BLaER1 (cell line): ENCODE measurements around the gene TRIM75.
"Not testable (repeated sequence)": the region's sequence is repeated elsewhere in the genome, so short reads cannot be mapped to it uniquely, and the experiment has no call there.

ENCODE experiments used
- H3K27ac ChIP-seq: shearing (Covaris generic); formaldehyde crosslinking; 2 replicates; pipeline ENCODE4 v1.8.1; 2022
- H3K27me3 ChIP-seq: shearing (Covaris generic); formaldehyde crosslinking; 2 replicates; pipeline ENCODE4 v1.8.1; 2022
- H3K36me3 ChIP-seq: shearing (Covaris generic); formaldehyde crosslinking; 2 replicates; pipeline ENCODE4 v1.8.1; 2022
- H3K4me1 ChIP-seq: shearing (Covaris generic); formaldehyde crosslinking; 2 replicates; pipeline ENCODE4 v1.8.1; 2022
- H3K4me2 ChIP-seq: shearing (Covaris generic); formaldehyde crosslinking; 2 replicates; pipeline ENCODE4 v1.8.1; 2022
- H3K4me3 ChIP-seq: shearing (Covaris generic); formaldehyde crosslinking; 2 replicates; pipeline ENCODE4 v1.8.1; 2022
- H3K9ac ChIP-seq: shearing (Covaris generic); formaldehyde crosslinking; 2 replicates; pipeline ENCODE4 v1.8.1; 2022
- H3K9me3 ChIP-seq: shearing (Covaris generic); formaldehyde crosslinking; 2 replicates; pipeline ENCODE4 v1.8.1; 2022
- H4K20me1 ChIP-seq: shearing (Covaris generic); formaldehyde crosslinking; 2 replicates; pipeline ENCODE4 v1.8.1; 2022
- Cebpa-rat ChIP-seq: shearing (Covaris generic); IDR thresholded peaks from 2 replicates; pipeline ENCODE4 v1.8.1; 2022

The TRIM75 gene

DNA sequence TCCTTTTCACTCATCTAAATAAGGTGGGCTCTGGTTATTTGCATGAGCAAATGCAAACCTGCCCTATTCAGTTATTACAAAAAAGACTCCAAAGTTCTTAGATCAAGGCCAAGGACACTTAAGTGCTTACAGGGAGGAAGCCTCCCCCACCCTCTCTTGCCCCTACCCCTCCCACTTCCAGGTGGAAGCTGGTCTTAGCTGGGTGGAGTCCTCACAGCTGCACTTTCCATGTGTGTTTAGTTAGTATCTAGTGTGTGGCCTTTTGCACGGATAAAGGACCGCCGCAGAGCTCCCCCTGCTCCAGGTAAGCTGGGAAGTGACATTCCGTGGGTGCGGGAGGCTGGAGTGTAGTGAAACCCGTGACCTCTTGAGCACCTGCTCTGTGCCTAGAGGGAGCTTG lies at the start of gene TRIM75:
TRIM75 (plus strand) TSS at position 222 of the 400 bp plus-strand sequence. CDS start 5,282 bp downstream, outside the sequence.
- H3K4me3 ChIP-seq: no peak within 1 kb of the TSS
- no peaks in the 10 kb centered on the region for H3K27me3 ChIP-seq
- no peaks in the 10 kb centered on the region for H3K4me1 ChIP-seq
- no peak within 1 kb of the TSS for H3K27ac ChIP-seq
- H4K20me1 ChIP-seq: no peaks in the 10 kb centered on the region
- no peaks in the 10 kb centered on the region for H3K36me3 ChIP-seq
- TF ChIP-seq Cebpa-rat: no peak
- no peak within 1 kb of the TSS for H3K9ac ChIP-seq
- no peaks in the 10 kb centered on the region for H3K9me3 ChIP-seq
- no peak within 1 kb of the TSS for H3K4me2 ChIP-seq

DNA sequence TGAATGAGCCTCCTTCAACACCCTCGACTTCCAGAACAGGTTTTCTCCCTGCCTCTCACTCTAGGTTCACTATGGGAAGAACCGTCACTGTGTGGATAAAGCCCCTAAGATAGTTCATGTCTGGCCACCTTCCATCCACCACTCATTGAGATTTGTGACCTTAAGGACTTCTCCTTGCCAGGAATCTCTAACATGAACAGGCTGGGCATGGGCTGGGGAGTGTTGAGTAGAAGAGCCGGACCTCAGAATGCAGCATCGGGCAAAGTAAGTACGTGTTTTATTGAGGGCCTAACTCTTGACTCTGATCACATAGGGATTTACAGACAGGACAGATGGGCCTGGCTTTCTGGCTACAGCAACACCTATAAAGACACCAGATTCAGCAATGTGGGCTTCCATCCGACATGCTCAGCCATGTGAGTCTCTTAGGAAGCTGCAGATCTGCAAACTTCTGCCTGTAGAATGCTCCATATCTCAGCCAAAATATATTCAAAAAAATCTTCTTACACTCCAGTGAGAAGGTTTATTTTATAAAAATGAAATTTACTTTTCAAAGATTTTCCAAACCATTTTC lies 48.2 kb upstream of the TRIM75 start:
- no peak overlapping the region for H3K27ac ChIP-seq
- H3K4me2 ChIP-seq: no peak overlapping the region
- H3K4me1 ChIP-seq: no peaks in the 10 kb centered on the region
- no peak overlapping the region for H3K9ac ChIP-seq
- H3K9me3 ChIP-seq: no peaks in the 10 kb centered on the region
- no peaks in the 10 kb centered on the region for H3K27me3 ChIP-seq
- no peak for TF ChIP-seq Cebpa-rat
- H3K4me3 ChIP-seq: no peak overlapping the region
- H4K20me1 ChIP-seq: no peaks in the 10 kb centered on the region
- H3K36me3 ChIP-seq: no peaks in the 10 kb centered on the region

DNA sequence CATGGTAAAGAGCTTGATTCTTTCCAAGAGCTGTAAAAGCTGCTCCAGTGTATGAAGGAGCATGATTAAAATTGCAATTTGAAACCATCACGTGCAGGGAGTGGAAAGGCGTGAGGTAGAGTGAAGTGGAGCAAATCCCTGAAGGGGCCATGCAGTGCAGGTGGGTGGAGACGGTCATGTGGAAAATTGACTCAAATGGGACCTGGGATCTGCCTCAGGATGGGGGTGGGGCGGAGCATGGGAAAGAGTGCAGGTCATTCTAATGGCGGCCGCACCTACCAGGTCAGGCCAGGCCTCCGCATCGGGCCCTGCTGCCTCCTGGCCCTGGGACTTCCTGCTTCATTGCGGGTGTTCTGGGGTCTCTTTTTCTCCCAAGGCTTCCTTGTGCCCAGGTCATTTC lies 47.2 kb upstream of the TRIM75 start:
- no peaks in the 10 kb centered on the region for H3K36me3 ChIP-seq
- no peak for TF ChIP-seq Cebpa-rat

DNA sequence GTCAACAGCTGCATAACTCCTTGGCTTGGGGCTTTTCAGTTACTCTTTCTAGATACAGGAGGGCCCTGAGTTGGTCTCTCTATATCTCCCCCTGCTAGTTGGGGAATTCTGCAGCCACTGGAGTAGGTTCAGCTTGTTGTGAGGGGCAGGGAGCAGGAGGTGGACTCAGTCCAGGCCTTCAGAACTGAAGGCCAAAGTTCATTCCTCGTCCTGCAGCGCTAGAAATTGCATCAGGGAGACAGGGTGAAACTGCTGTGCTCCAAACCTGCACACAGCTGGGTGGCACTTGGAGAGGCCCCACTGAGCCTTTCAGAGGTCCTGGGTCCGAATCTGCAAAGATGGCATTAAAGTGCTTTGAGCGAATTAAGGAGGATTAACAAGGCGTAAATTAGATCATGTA lies 46.8 kb upstream of the TRIM75 start:
- no peaks in the 10 kb centered on the region for H4K20me1 ChIP-seq
- no peak for TF ChIP-seq Cebpa-rat
- H3K4me1 ChIP-seq: no peaks in the 10 kb centered on the region
- H3K36me3 ChIP-seq: no peaks in the 10 kb centered on the region
- H3K4me2 ChIP-seq: no peak overlapping the region
- no peaks in the 10 kb centered on the region for H3K9me3 ChIP-seq
- H3K9ac ChIP-seq: no peak overlapping the region
- H3K27ac ChIP-seq: no peak overlapping the region
- H3K27me3 ChIP-seq: no peaks in the 10 kb centered on the region
- no peak overlapping the region for H3K4me3 ChIP-seq

More for the DNA sequence above, 47.2 kb upstream of the TRIM75 start:
- Histone ChIP-seq H3K9ac (no peak overlapping the region), H3K27ac (no peak overlapping the region), H3K27me3 (no peaks in the 10 kb centered on the region), H3K9me3 (no peaks in the 10 kb centered on the region), H3K4me2 (no peak overlapping the region), H3K4me1 (no peaks in the 10 kb centered on the region), H3K4me3 (no peak overlapping the region), H4K20me1 (no peaks in the 10 kb centered on the region)

DNA sequence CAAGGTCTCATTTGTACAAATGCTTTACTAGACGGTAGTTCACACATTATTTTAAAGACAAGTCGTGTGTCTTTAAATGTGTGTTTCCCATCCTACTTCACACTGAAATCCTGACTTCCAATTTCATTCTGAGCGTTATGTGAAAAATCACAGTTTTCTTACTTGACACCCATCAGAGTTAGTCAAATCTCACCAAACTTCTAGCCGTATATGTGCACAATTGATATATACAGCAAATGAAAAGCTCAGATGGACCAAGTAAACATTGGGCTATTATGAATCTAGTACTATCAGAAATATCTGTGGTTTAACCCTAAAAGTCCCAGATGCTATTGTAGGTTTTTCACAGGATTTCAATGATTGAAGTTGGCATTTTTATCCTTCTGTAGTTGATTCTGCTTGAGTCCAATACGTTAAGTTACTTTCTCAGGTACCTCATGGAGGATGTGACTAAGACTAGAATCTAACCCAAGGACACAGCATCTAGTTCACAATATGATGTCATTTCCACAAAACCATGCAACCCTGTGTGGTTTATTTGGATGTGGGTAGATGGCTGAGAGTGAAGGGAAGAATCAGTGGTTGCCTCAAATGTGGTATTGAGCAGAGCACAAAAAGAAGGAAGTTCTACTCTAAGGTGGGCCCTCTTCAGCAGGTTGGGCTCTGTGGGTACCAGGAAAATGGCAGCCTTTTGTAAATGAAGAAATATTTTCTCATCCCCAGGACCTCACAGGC lies 44.0 kb upstream of the TRIM75 start:
- Histone ChIP-seq H4K20me1 (no peaks in the 10 kb centered on the region), H3K9ac (no peak overlapping the region), H3K4me3 (no peak overlapping the region), H3K9me3 (no peaks in the 10 kb centered on the region), H3K36me3 (no peaks in the 10 kb centered on the region), H3K27me3 (no peaks in the 10 kb centered on the region), H3K4me2 (no peak overlapping the region), H3K27ac (no peak overlapping the region), H3K4me1 (no peaks in the 10 kb centered on the region)
- TF ChIP-seq Cebpa-rat: no peak

DNA sequence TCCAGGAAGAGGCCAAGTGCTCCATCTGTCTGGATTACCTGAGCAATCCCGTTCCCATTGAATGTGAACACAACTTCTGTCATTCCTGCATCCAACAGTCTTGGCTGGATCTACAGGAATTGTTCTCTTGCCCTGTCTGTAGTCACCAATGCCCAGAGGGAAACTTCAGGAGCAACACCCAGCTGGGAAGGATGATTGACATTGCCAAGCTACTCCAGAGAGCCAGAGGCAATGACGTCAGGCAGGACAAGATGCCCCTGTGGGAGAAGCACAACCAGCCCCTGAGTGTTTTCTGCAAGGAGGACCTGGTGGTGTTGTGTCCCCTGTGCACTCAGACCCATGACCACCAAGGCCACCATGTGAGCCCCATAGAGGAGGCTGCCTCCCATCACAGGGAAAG lies 43.2 kb upstream of the TRIM75 start:
- TF ChIP-seq Cebpa-rat: no peak
- H3K9ac ChIP-seq: no peak overlapping the region
- H3K4me3 ChIP-seq: no peak overlapping the region
- no peak overlapping the region for H3K4me2 ChIP-seq
- no peaks in the 10 kb centered on the region for H3K27me3 ChIP-seq
- H3K36me3 ChIP-seq: no peaks in the 10 kb centered on the region
- H3K9me3 ChIP-seq: no peaks in the 10 kb centered on the region
- no peaks in the 10 kb centered on the region for H3K4me1 ChIP-seq
- H3K27ac ChIP-seq: no peak overlapping the region
- no peaks in the 10 kb centered on the region for H4K20me1 ChIP-seq

DNA sequence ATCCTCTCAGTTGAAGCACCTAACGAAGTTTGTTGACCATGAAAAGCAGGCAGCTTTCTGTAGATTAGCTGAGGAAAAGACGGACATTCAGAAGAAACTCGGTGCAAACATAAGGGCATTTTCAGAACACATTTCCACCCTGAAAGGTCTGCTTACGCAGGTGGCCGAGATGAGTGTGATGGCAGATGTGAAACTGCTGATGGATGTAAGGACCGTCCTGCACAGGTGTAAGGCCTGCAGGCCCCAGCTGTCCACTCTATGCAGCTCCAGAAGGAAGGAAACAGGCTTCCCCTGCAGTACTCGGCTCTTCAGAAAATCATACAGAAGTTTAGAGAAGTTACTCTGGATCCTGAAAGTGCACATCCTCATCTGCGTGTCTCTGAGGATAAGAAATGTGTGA lies 42.7 kb upstream of the TRIM75 start:
- Histone ChIP-seq H3K4me1 (no peaks in the 10 kb centered on the region), H3K36me3 (no peaks in the 10 kb centered on the region), H3K4me2 (no peak overlapping the region), H4K20me1 (no peaks in the 10 kb centered on the region), H3K9ac (no peak overlapping the region), H3K27ac (no peak overlapping the region), H3K27me3 (no peaks in the 10 kb centered on the region), H3K9me3 (no peaks in the 10 kb centered on the region), H3K4me3 (no peak overlapping the region)
- no peak for TF ChIP-seq Cebpa-rat

DNA sequence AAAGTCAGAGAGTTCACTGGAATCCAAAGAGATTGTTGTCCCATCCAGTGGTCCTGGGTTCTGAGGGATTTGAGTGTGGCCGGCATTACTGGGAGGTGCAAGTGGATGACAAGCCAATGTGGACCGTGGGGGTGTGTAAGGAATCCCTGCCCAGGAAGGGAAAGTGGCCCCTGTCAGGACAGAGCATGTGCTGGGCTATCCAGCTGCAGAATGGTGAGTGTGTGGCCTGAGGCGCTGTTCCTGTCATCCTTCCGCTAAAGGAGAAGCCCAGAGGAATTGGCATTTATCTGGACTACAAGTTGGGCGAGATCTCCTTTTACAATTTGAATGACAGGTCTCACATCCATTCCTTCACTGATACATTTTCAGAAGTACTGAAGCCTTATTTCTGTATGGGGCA lies 42.3 kb upstream of the TRIM75 start:
- TF ChIP-seq Cebpa-rat: no peak
- Histone ChIP-seq H3K4me2 (no peak overlapping the region), H3K9me3 (no peaks in the 10 kb centered on the region), H3K4me1 (no peaks in the 10 kb centered on the region), H3K27ac (no peak overlapping the region), H3K4me3 (no peak overlapping the region), H3K27me3 (no peaks in the 10 kb centered on the region), H3K36me3 (no peaks in the 10 kb centered on the region), H3K9ac (no peak overlapping the region), H4K20me1 (no peaks in the 10 kb centered on the region)

DNA sequence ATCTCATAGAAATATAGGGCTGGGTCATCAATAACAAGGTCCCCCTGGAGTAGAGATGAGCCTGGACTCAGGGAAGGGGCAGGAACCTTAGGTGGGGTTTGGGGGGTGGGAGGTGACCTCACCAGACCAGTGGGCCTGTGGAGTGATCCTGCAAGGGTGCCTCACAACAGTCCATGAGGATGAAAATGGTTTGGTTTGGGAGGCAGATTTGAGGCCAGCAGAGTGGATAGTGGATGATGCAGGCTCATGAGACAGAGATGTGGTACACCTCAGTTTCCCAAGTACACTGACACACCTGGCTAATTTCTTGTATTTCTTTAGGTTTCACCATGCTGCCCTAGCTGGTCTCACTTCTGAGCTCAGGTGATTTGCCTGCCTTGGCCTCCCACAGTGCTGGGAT lies 40.0 kb upstream of the TRIM75 start:
- no peak overlapping the region for H3K9ac ChIP-seq
- no peaks in the 10 kb centered on the region for H4K20me1 ChIP-seq
- H3K27me3 ChIP-seq: no peaks in the 10 kb centered on the region
- H3K9me3 ChIP-seq: no peaks in the 10 kb centered on the region
- no peak overlapping the region for H3K4me3 ChIP-seq
- H3K36me3 ChIP-seq: no peaks in the 10 kb centered on the region
- H3K4me2 ChIP-seq: no peak overlapping the region
- TF ChIP-seq Cebpa-rat: no peak
- no peak overlapping the region for H3K27ac ChIP-seq
- H3K4me1 ChIP-seq: no peaks in the 10 kb centered on the region

DNA sequence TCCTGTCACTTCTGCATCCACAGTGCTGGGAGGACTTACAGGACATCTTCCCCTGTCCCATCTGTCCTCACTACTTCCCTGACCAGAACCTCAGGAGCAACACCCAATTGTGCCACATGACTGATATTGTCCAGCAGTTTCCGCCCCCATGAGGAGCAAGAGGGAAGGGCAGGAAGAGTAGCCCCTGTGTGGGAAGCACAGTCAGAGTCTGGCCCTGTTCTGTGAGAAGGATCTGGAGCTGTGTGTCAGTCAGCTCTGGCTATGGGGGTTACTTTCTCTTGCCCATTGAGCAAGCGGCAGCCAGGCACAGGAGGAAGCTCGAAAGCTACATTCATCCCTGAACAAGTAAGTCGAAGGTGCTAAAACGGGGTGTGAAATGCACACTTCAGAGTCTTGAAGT lies 36.7 kb upstream of the TRIM75 start:
- H3K9me3 ChIP-seq: no peaks in the 10 kb centered on the region
- H3K27ac ChIP-seq: no peak overlapping the region
- H4K20me1 ChIP-seq: no peaks in the 10 kb centered on the region
- H3K4me2 ChIP-seq: no peak overlapping the region
- no peaks in the 10 kb centered on the region for H3K4me1 ChIP-seq
- TF ChIP-seq Cebpa-rat: no peak
- no peaks in the 10 kb centered on the region for H3K36me3 ChIP-seq
- H3K9ac ChIP-seq: no peak overlapping the region
- no peak overlapping the region for H3K4me3 ChIP-seq
- no peaks in the 10 kb centered on the region for H3K27me3 ChIP-seq

DNA sequence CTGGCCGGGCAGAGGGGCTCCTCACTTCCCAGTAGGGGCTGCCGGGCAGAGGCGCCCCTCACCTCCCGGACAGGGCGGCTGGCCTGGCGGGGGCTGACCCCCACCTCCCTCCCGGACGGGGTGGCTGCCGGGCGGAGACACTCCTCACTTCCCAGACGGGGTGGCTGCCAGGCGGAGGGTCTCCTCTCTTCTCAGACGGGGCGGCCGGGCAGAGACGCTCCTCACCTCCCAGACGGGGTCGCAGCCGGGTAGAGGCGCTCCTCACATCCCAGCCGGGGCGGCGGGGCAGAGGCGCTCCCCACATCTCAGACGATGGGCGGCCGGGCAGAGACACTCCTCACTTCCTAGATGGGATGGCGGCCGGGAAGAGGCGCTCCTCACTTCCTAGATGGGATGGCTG lies 33.7 kb upstream of the TRIM75 start:
- H3K9me3 ChIP-seq, H3K27ac ChIP-seq, H3K4me3 ChIP-seq, H3K27me3 ChIP-seq, H3K4me1 ChIP-seq, H3K4me2 ChIP-seq, H4K20me1 ChIP-seq, H3K36me3 ChIP-seq, H3K9ac ChIP-seq: not testable (repeated sequence)

DNA sequence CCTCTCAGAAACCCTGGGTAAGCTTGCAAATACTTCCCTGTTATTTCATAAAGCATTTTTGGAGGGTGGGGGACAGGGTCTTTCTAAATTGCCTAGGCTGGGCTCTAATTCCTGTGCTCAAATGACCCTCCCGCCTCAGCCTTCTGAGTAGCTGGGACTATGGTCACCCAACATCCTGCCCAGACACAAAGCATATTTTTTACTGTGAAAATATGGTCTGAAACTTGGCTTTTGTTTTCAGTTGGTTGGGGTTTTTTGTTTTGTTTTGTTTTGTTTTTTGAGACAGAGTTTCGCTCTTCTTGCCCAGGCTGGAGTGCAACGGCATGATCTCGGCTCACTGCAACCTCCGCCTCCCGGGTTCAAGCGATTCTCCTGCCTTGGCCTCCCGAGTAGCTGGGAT lies 27.9 kb upstream of the TRIM75 start:
- H3K4me1 ChIP-seq, H4K20me1 ChIP-seq, H3K4me2 ChIP-seq: not testable (repeated sequence)

More for the DNA sequence above, 27.9 kb upstream of the TRIM75 start:
- H3K9ac ChIP-seq, H3K27ac ChIP-seq, H3K36me3 ChIP-seq, H3K4me3 ChIP-seq, H3K27me3 ChIP-seq, H3K9me3 ChIP-seq: not testable (repeated sequence)
